Kidney epithelial cell (primary cell): Measurements from ENCODE around the gene TRMO. TPM values are rescaled to one million over a fixed set of nuclear protein-coding genes. Genes with fewer than 3 reads are reported as not detected.
"Not testable (repeated sequence)": the region's sequence is repeated elsewhere in the genome, so short reads cannot be mapped to it uniquely, and the experiment has no call there.

ENCODE experiments used
- DNase-seq: peaks from one replicate; pipeline ENCODE4 v3.0.0-alpha.2; 2010; ENCODE audit warnings: low read depth
- H3K27me3 ChIP-seq: 2 replicates; pipeline ENCODE4 v1.6.0; 2011; ENCODE audit warnings: low read length; ENCODE audit not compliant: control insufficient read depth, insufficient read depth
- H3K36me3 ChIP-seq: 2 replicates; pipeline ENCODE4 v1.5.1; 2011; ENCODE audit warnings: low read length; ENCODE audit not compliant: control insufficient read depth, insufficient read depth
- H3K4me3 ChIP-seq: 2 replicates; pipeline ENCODE4 v1.5.1; 2011; ENCODE audit warnings: low read depth, mild to moderate bottlenecking, control low read depth, low read length
- total RNA-seq: library from RNA; depleted of rRNA; stranded (reverse); fragments of >200 nt; gene quantifications from 2 replicates; pipeline ENCODE4 v1.2.3, GENCODE V29; 2015
- TF ChIP-seq, protein P1 (sequence below): IDR thresholded peaks from 2 replicates; pipeline ENCODE4 v1.5.1; 2011; ENCODE audit warnings: mild to moderate bottlenecking, moderate library complexity, low read length, control low read depth, inconsistent platforms; ENCODE audit not compliant: insufficient read depth, poor library complexity, severe bottlenecking

TRMO gene
- total RNA-seq, 1 donor from 2014 or later = 23.9 TPM

DNA sequence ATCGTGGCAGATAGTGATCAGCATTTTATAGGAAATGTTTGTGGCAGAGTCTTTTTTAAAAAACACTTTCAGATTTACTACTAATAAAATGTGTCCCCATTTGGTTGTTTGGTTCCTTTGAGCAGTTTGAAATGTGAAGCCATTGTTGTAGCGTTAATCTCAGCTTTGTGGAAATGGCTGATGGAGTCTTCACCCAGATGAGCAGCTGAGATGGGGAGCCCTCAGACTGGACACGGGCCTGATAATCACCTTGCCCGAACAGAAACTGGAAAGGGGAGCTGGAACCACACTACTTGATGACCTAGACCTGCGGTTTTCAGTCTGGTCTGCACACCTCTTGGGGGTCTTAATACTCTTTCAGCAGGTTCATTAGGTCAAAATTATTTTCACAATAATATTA, 40.3 kb upstream of the TRMO start:
- H3K36me3 ChIP-seq = no peaks in the 10 kb centered on the region
- no peak for DNase-seq
- H3K4me3 ChIP-seq = no peak overlapping the region
- TF ChIP-seq, protein P1, sequence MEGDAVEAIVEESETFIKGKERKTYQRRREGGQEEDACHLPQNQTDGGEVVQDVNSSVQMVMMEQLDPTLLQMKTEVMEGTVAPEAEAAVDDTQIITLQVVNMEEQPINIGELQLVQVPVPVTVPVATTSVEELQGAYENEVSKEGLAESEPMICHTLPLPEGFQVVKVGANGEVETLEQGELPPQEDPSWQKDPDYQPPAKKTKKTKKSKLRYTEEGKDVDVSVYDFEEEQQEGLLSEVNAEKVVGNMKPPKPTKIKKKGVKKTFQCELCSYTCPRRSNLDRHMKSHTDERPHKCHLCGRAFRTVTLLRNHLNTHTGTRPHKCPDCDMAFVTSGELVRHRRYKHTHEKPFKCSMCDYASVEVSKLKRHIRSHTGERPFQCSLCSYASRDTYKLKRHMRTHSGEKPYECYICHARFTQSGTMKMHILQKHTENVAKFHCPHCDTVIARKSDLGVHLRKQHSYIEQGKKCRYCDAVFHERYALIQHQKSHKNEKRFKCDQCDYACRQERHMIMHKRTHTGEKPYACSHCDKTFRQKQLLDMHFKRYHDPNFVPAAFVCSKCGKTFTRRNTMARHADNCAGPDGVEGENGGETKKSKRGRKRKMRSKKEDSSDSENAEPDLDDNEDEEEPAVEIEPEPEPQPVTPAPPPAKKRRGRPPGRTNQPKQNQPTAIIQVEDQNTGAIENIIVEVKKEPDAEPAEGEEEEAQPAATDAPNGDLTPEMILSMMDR = no peak
- H3K27me3 ChIP-seq = no peaks in the 10 kb centered on the region

DNA sequence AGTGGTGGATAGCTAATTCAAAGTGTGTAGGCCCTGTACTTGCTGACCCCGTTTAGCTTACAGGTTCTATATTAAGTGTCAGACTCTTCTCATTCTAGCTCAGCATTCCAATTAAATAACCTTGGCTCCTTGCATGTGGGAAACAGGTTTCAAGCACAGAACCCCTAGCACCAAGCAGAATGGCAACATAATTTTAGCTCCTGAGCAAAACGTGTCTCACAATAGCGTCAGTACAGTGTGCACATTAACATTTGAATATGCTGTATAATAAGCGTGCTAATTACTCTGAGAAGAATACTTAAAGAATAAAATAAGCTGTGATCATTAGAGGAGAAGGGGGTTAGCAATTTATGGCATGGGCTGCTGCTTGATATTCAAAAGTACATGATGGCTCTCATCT, 39.8 kb upstream of the TRMO start:
- TF ChIP-seq, protein P1 = no peak
- no peak for DNase-seq
- H3K27me3 ChIP-seq = no peaks in the 10 kb centered on the region
- no peaks in the 10 kb centered on the region for H3K36me3 ChIP-seq
- no peak overlapping the region for H3K4me3 ChIP-seq

DNA sequence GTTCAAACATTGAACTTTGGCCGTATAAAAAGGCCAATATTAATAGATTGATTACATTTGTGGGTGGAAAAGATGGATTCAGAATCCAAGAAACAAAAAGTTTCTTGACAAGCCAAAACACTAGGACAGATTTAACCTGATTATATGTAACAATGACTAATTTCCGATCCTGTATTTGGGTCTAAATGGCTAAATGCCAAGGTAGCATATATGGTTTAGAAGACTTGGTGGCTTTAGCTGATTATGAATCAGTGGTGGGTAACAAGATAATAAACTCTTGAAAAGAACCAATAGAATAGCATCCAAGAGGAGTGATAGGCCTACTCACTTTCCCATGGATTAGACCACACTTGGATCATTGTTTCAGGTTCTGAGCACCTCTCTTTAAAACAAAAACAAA, 39.1 kb upstream of the TRMO start:
- no peak overlapping the region for H3K4me3 ChIP-seq
- H3K36me3 ChIP-seq = no peaks in the 10 kb centered on the region
- H3K27me3 ChIP-seq = no peaks in the 10 kb centered on the region
- TF ChIP-seq, protein P1 = no peak
- DNase-seq = no peak

DNA sequence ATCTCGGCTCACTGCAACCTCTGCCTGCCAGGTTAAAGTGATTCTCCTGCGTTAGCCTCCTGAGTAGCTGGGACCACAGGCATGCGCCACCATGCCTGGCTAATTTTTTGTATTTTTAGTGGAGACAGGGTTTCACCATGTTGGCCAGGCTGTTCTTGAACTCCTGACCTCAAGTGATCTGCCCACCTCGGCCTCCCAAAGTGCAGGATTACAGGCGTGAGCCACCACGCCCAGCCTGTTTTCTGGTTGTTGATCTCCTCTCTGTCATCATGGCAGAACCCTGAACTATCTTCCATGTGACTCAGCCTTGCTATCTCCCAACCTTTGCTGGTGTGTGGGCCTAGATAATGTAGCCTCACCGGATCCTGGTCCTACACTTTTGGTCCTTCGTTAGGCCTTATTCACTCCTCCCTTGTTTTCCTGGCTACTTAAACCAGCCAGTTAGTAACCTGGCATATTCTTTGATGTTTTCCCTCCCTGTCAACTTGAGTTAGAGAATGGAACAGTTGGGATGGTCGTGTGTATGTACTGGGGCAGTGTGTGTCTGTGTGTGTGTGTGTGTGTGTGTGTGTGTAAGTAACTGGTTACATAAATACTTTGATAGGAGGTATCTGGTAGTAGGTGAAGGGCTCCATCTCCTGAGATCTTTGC, 38.5 kb upstream of the TRMO start:
- not testable (repeated sequence) for H3K36me3 ChIP-seq, H3K4me3 ChIP-seq, H3K27me3 ChIP-seq

DNA sequence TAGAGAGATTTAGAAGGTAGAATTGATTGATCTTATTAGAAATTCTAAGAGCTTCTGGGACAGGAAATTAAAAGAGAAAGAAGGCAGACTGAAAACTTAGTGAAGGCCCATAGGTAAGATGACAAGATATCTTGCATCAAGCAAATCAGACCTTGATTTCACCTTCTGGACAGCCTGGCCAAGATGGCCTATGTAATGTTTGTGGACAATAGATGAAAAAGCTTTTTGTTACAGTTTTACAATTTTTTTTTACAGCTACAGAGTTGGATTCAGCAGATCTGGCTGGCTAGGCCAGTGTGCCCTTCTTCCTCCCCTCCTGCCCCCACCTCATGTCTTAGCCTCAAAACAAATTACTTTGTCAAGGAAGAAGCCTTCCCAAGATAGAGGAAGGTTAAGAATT, 37.3 kb upstream of the TRMO start:
- Histone ChIP-seq H3K36me3 (no peaks in the 10 kb centered on the region), H3K4me3 (no peak overlapping the region), H3K27me3 (no peaks in the 10 kb centered on the region)
- DNase-seq = no peak
- TF ChIP-seq, protein P1 = no peak

More for the DNA sequence above, 38.5 kb upstream of the TRMO start:
- DNase-seq = not testable (repeated sequence)

DNA sequence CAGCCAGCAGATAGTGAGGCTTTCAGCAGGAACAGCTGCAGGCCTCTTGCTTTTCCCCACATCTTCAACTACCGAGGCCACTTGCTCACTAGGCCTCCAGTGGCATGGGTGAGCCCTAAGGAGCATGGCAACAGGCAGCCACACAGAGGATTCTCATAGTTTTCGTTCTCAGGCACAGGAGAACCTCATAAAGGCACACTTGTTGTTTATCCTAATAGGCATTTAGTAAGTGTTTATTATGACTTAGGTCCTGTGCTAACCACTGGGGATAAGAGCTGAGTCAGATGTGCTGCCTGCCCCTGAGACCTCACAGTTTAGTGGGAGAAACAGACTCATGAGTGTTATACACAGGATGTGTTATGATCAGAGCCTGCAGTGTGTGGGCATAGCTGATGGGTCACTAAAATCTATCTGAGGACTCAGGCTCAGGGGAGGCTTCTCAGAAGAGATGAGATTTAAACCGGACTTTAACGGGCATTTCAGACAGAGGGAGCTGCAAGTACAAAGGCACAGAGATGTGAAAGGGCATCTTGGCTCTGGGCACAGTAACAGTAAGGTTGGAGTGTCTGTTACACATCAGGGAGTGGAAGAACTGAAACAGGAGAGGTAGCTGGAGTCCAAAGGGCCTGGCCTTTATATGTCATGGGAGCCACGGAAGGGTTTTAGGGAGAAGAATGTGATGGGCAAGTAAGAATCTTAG, 36.7 kb upstream of the TRMO start:
- H3K27me3 ChIP-seq = no peaks in the 10 kb centered on the region
- H3K4me3 ChIP-seq = no peak overlapping the region
- H3K36me3 ChIP-seq = no peaks in the 10 kb centered on the region
- TF ChIP-seq, protein P1 = no peak
- DNase-seq = no peak
